HepG2 (cell line): ENCODE results near the gene SHISA7. TPM values are rescaled to one million over a fixed set of nuclear protein-coding genes. Genes with fewer than 3 reads are reported as not detected.

ENCODE experiments used
- ATAC-seq: fragments of 200-7000 bp; cut with Tn5 transposase; 3 replicates; pipeline ENCODE4 v1.9.1; 2020; ENCODE audit warnings: mild to moderate bottlenecking, moderate library complexity
- BruUV-seq: library from RNA; stranded (reverse); fragments of 400-500 nt; replicated peaks from 2 replicates; lab custom pipeline; 2021; lab: Mats Ljungman, UMichigan
- CTCF ChIA-PET: fragments of 300-600 bp; formaldehyde crosslinking; extraction: SDS; loops from one replicate; lab custom pipeline; 2021; ENCODE audit warnings: low total read pairs, inconsistent platforms, low intra/inter-chr PET ratio; lab: Yijun Ruan, JAX
- POLR2A ChIA-PET: fragments of 350-600 bp; sonication (Branson Sonifier 250); formaldehyde crosslinking; loops from one replicate; lab custom pipeline; 2020; ENCODE audit warnings: antibody characterized with exemption, inconsistent platforms; lab: Yijun Ruan, JAX
- DNase-seq: peaks from one replicate; pipeline ENCODE4 v3.0.0-alpha.2; 2015; ENCODE audit warnings: low spot score
- FAIRE-seq: peaks from 3 replicates; lab custom pipeline; 2011; peaks lifted over from hg19 to GRCh38; lab: Jason Lieb, UNC
- H2AFZ ChIP-seq: one replicate; pipeline ENCODE4 v1.6.1; 2011; ENCODE audit warnings: low read length, inconsistent platforms
- H3K27ac ChIP-seq: fragments of 300-600 bp; 3 replicates; pipeline ENCODE4 v1.8.0; 2011; ENCODE audit warnings: mixed run types, mild to moderate bottlenecking, mixed read lengths, low read length, inconsistent platforms; ENCODE audit not compliant: insufficient read depth; ENCODE audit errors: extremely low read length
- H3K27me3 ChIP-seq, 2 experiments: fragments of 200-600 bp in 1 of 2; 2 replicates in 1 of 2; 3 replicates in 1 of 2; pipeline versions ENCODE4 v1.6.0 to v1.8.0; 2011; ENCODE audit warnings: low read length in 2 of 2, mild to moderate bottlenecking in 2 of 2, moderate library complexity in 2 of 2, inconsistent platforms in 1 of 2; ENCODE audit not compliant: insufficient read depth in 2 of 2, control insufficient read depth in 1 of 2
- H3K36me3 ChIP-seq, 2 experiments: fragments of 200-600 bp in 1 of 2; replicated peaks in 1 of 2; 2 replicates in 1 of 2; 3 replicates in 1 of 2; pipeline versions ENCODE4 v1.5.1 to v1.8.0; 2011; ENCODE audit warnings: low read length in 2 of 2, inconsistent platforms in 1 of 2; ENCODE audit not compliant: insufficient read depth in 2 of 2, control insufficient read depth in 1 of 2
- H3K4me1 ChIP-seq: 2 replicates; pipeline ENCODE4 v1.5.1; 2012; ENCODE audit warnings: low read length, inconsistent platforms; ENCODE audit not compliant: insufficient read depth
- H3K4me2 ChIP-seq: 2 replicates; pipeline ENCODE4 v1.6.0; 2011; ENCODE audit warnings: low read depth, low read length, inconsistent platforms
- H3K4me3 ChIP-seq, 3 experiments: fragments of 200-600 bp in 1 of 3; sonication (generic), shearing (Covaris generic) in 1 of 3; replicated peaks in 1 of 3; 2 replicates each; pipeline ENCODE4 v1.5.1; 2011 to 2016; ENCODE audit warnings: low read length in 3 of 3, inconsistent platforms in 2 of 3, low read depth in 2 of 3, mild to moderate bottlenecking in 2 of 3, control low read depth in 1 of 3, mixed read lengths in 1 of 3; ENCODE audit not compliant: insufficient read depth in 1 of 3
- H3K79me2 ChIP-seq: one replicate; pipeline ENCODE4 v1.6.1; 2011; ENCODE audit warnings: low read length, inconsistent platforms; ENCODE audit not compliant: insufficient read depth
- H3K9ac ChIP-seq: 2 replicates; pipeline ENCODE4 v1.6.0; 2011; ENCODE audit warnings: mild to moderate bottlenecking, low read depth, low read length, inconsistent platforms; ENCODE audit not compliant: insufficient read depth
- H3K9me3 ChIP-seq: 2 replicates; pipeline ENCODE4 v1.5.1; 2012; ENCODE audit warnings: mild to moderate bottlenecking, low read length
- H4K20me1 ChIP-seq: 2 replicates; pipeline ENCODE4 v1.6.0; 2011; ENCODE audit warnings: inconsistent platforms, mild to moderate bottlenecking, low read length, moderate library complexity; ENCODE audit not compliant: insufficient read depth
- CHCHD3 ChIP-seq: sonication (generic); formaldehyde crosslinking; IDR thresholded peaks from 2 replicates; pipeline ENCODE4 v1.8.0; 2022; ENCODE audit warnings: mild to moderate bottlenecking, missing genetic modification reagents, moderate library complexity
- FOXP4 ChIP-seq: sonication (generic); formaldehyde crosslinking; IDR thresholded peaks from 2 replicates; pipeline ENCODE4 v1.4.0; 2020; ENCODE audit warnings: missing genetic modification reagents
- GPBP1L1 ChIP-seq: sonication (generic); formaldehyde crosslinking; IDR thresholded peaks from 2 replicates; pipeline ENCODE4 v1.5.0; 2020; ENCODE audit warnings: mild to moderate bottlenecking, missing genetic modification reagents
- GTF3A ChIP-seq: sonication (generic); formaldehyde crosslinking; conservative IDR thresholded peaks from 2 replicates; pipeline ENCODE4 v1.4.0; 2020; ENCODE audit warnings: mild to moderate bottlenecking, missing genetic modification reagents
- PAF1 ChIP-seq: IDR thresholded peaks from 2 replicates; pipeline ENCODE4 v1.6.1; 2016; ENCODE audit warnings: missing genetic modification reagents, missing compliant biosample characterization
- SRF ChIP-seq: IDR thresholded peaks from 2 replicates; pipeline ENCODE4 v1.6.1; 2011; ENCODE audit warnings: mild to moderate bottlenecking, low read depth, low read length, moderate library complexity
- TAF1 ChIP-seq: sonication (generic); formaldehyde crosslinking; IDR thresholded peaks from 2 replicates; pipeline ENCODE4 v1.4.0; 2020; ENCODE audit warnings: missing genetic modification reagents
- ZBTB4 ChIP-seq: sonication (generic); formaldehyde crosslinking; IDR thresholded peaks from 2 replicates; pipeline ENCODE4 v1.4.0; 2020; ENCODE audit warnings: missing genetic modification reagents, mild to moderate bottlenecking, borderline replicate concordance
- ZNF564 ChIP-seq: sonication (generic); formaldehyde crosslinking; IDR thresholded peaks from 2 replicates; pipeline ENCODE4 v1.8.1; 2023; ENCODE audit warnings: mild to moderate bottlenecking, missing genetic modification reagents
- ZNF598 ChIP-seq: sonication (generic); formaldehyde crosslinking; IDR thresholded peaks from 2 replicates; pipeline ENCODE4 v1.5.1; 2020; ENCODE audit warnings: mild to moderate bottlenecking, missing genetic modification reagents, borderline replicate concordance
- WGBS: methylation state at CpG from one replicate; pipeline ENCODE4 v1.1.6; 2017; ENCODE audit warnings: low lambda C conversion rate; 5-methylcytosine and 5-hydroxymethylcytosine counted together
- in situ Hi-C: cut with HindIII; loops from 2 replicates; pipeline ENCODE4 v1.10.0; 2017; ENCODE audit warnings: low pct_unique_long_range_greater_than_20kb; ENCODE audit not compliant: extremely low pct_ligation_motif_present
- intact Hi-C: fragments of 100-400 bp; cut with micrococcal nuclease; formaldehyde crosslinking; loops from one replicate; pipeline ENCODE4 v1.10.0; 2022; ENCODE audit not compliant: unreplicated experiment
- polyA plus RNA-seq, 8 experiments: library from polyadenylated mRNA; depleted of rRNA in 3 of 8; stranded (reverse) in 7 of 8; unstranded in 1 of 8; fragments of >200 nt; fragmentation: Illumina TruSeq in 4 of 8; extraction: Trizol in 4 of 8; gene quantifications; 2 replicates each; pipeline versions ENCODE4 v1.2.1 to v1.2.3, GENCODE V29; 2011 to 2016; ENCODE audit warnings: low read depth in 4 of 8, missing spikeins in 1 of 8, mixed read lengths in 1 of 8; ENCODE audit not compliant: insufficient read depth in 1 of 8
- total RNA-seq, 5 experiments: library from RNA; depleted of rRNA; stranded (reverse); fragments of >200 nt; fragmentation: Illumina TruSeq; extraction: Trizol; gene quantifications; 2 replicates each; pipeline ENCODE4 v1.2.3, GENCODE V29; 2016; ENCODE audit warnings: low read depth in 1 of 5

The SHISA7 gene
- total and polyA plus RNA-seq, 2 of the 13 experiments (the other 11 are each of a cell fraction or from before 2014, with no cell fraction given): not detected

- BruUV-seq: no TSS peak
- ChIA-PET POLR2A (no interaction called here), CTCF (no interaction called here)
- DNase-seq (no peak), ATAC-seq (no peak), FAIRE-seq (no peak)
- in situ Hi-C loops (no loop called here), intact Hi-C loops (no loop called here)
- Histone ChIP-seq H3K9me3 (no peaks in the 10 kb centered on the region), H3K9ac (no peak overlapping the region), H3K27me3 (no peaks in the 10 kb centered on the region; a peak in 1 of 5 replicates), H3K4me3 (no peak overlapping the region), H3K79me2 (peaks cover 11% of the 10 kb centered on the region), H3K4me2 (no peak overlapping the region), H3K4me1 (peaks cover 29% of the 10 kb centered on the region), H3K27ac (no peak overlapping the region), H4K20me1 (no peaks in the 10 kb centered on the region), H3K36me3 (no peaks in the 10 kb centered on the region), H2AFZ (no peak overlapping the region)
- TF ChIP-seq PAF1 (CRISPR knock-in tag): no peak
- no peak for TF ChIP-seq TAF1
- TF ChIP-seq ZNF564 (CRISPR knock-in tag): no peak
- TF ChIP-seq CHCHD3 (CRISPR knock-in tag): no peak
- WGBS: 88% methylated on average over 14 of the region's 15 CpGs
These were observed 36.5 kb upstream of the SHISA7 start for GRCh38 chr19:55479451-55480230.

GRCh38 chr19:55479045-55479444 lies 35.9 kb upstream of the SHISA7 start:
- 93% methylated on average over 17 of the region's 17 CpGs for WGBS
- ATAC-seq: no peak
- no peak for DNase-seq
- POLR2A ChIA-PET: no interaction called here
- peaks cover 11% of the 10 kb centered on the region for H3K79me2 ChIP-seq
- in situ Hi-C loops: no loop called here
- no peak overlapping the region for H3K4me3 ChIP-seq
- no peak overlapping the region for H2AFZ ChIP-seq
- no peak overlapping the region for H3K4me2 ChIP-seq
- H3K27me3 ChIP-seq: no peaks in the 10 kb centered on the region; a peak in 1 of 5 replicates
- H4K20me1 ChIP-seq: no peaks in the 10 kb centered on the region
- no peak overlapping the region for H3K27ac ChIP-seq
- intact Hi-C loops: no loop called here
- peaks cover 33% of the 10 kb centered on the region for H3K4me1 ChIP-seq
- no peaks in the 10 kb centered on the region for H3K36me3 ChIP-seq
- no peaks in the 10 kb centered on the region for H3K9me3 ChIP-seq
- no peak overlapping the region for H3K9ac ChIP-seq
- CTCF ChIA-PET: no interaction called here
- FAIRE-seq: no peak
- no TSS peak for BruUV-seq
- TF ChIP-seq FOXP4 (CRISPR knock-in tag): no peak
- TF ChIP-seq GTF3A (CRISPR knock-in tag): no peak
- no peak for TF ChIP-seq ZBTB4 (CRISPR knock-in tag)
- TF ChIP-seq GPBP1L1 (CRISPR knock-in tag): no peak
- no peak for TF ChIP-seq ZNF598
- TF ChIP-seq SRF: no peak
